Type B pancreatic cell (in vitro differentiated cells): ENCODE data around the gene SEC23A. TPM values are rescaled to one million over a fixed set of nuclear protein-coding genes. Genes with fewer than 3 reads are reported as not detected.
"Not testable (repeated sequence)": the region's sequence is repeated elsewhere in the genome, so short reads cannot be mapped to it uniquely, and the experiment has no call there.

Experiments
- DNase-seq: peaks from one replicate; pipeline ENCODE4 v3.0.0; 2021; ENCODE audit warnings: mixed read lengths; ENCODE audit not compliant: unreplicated experiment; ENCODE audit errors: extremely low spot score
- H3K27ac Mint-ChIP-seq: 2 replicates; pipeline ENCODE4 v1.8.0; 2021; ENCODE audit warnings: mild to moderate bottlenecking, mixed read lengths
- H3K27me3 Mint-ChIP-seq: 2 replicates; pipeline ENCODE4 v1.8.0; 2021; ENCODE audit warnings: mixed read lengths
- H3K36me3 Mint-ChIP-seq: 2 replicates; pipeline ENCODE4 v1.8.0; 2021; ENCODE audit warnings: mixed read lengths
- H3K4me1 Mint-ChIP-seq: one replicate; pipeline ENCODE4 v1.8.0; 2021; ENCODE audit warnings: mixed read lengths; ENCODE audit not compliant: unreplicated experiment
- H3K4me3 Mint-ChIP-seq: 2 replicates; pipeline ENCODE4 v1.8.0; 2021; ENCODE audit warnings: mild to moderate bottlenecking, mixed read lengths
- H3K9me3 Mint-ChIP-seq: 2 replicates; pipeline ENCODE4 v1.8.0; 2021; ENCODE audit warnings: mixed read lengths
- CTCF ChIP-seq: fragments of 200-600 bp; sonication (generic); conservative IDR thresholded peaks from 2 replicates; pipeline ENCODE4 v1.5.0; 2021; ENCODE audit warnings: antibody characterized with exemption, mild to moderate bottlenecking
- total RNA-seq: library from RNA; stranded (reverse); gene quantifications from 2 replicates; pipeline ENCODE4 v1.2.1, GENCODE V29; 2021; ENCODE audit warnings: low replicate concordance

The SEC23A gene
- total RNA-seq, 1 donor from 2014 or later, result 84.8 TPM

- Mint-ChIP-seq H3K27ac (no peak overlapping the region), H3K9me3 (no peaks in the 10 kb centered on the region), H3K27me3 (no peaks in the 10 kb centered on the region), H3K36me3 (peaks cover 5% of the 10 kb centered on the region), H3K4me3 (peak overlapping the region; percentile 79), H3K4me1 (no peaks in the 10 kb centered on the region)
- DNase-seq, result no peak
- no peak for TF ChIP-seq CTCF
These were observed 86.3 kb downstream of the SEC23A start for GRCh38 chr14:39016733-39017095.

- no peak for DNase-seq
- H3K9me3 Mint-ChIP-seq, result no peaks in the 10 kb centered on the region
- no peaks in the 10 kb centered on the region for H3K4me1 Mint-ChIP-seq
- no peak overlapping the region for H3K4me3 Mint-ChIP-seq
- TF ChIP-seq CTCF, result no peak
- no peak overlapping the region for H3K27ac Mint-ChIP-seq
- H3K36me3 Mint-ChIP-seq, result peaks cover 5% of the 10 kb centered on the region
- no peaks in the 10 kb centered on the region for H3K27me3 Mint-ChIP-seq
These were observed 87.0 kb downstream of the SEC23A start for GRCh38 chr14:39015964-39016577.

GRCh38 chr14:39015360-39015961 lies 87.6 kb downstream of the SEC23A start:
- TF ChIP-seq CTCF, result peak; percentile 95
- H3K4me3 Mint-ChIP-seq, result no peak overlapping the region
- H3K27me3 Mint-ChIP-seq, result no peaks in the 10 kb centered on the region
- no peaks in the 10 kb centered on the region for H3K9me3 Mint-ChIP-seq
- H3K36me3 Mint-ChIP-seq, result peaks cover 5% of the 10 kb centered on the region
- H3K27ac Mint-ChIP-seq, result no peak overlapping the region
- no peak for DNase-seq
- no peaks in the 10 kb centered on the region for H3K4me1 Mint-ChIP-seq

- Mint-ChIP-seq H3K27me3 (no peaks in the 10 kb centered on the region), H3K4me3 (no peak overlapping the region), H3K4me1 (no peaks in the 10 kb centered on the region), H3K27ac (no peak overlapping the region), H3K9me3 (no peaks in the 10 kb centered on the region), H3K36me3 (peaks cover 5% of the 10 kb centered on the region)
- no peak for TF ChIP-seq CTCF
- DNase-seq, result no peak
These were observed 88.6 kb downstream of the SEC23A start for GRCh38 chr14:39014460-39014859.

- not testable (repeated sequence) for H3K4me1 Mint-ChIP-seq, H3K9me3 Mint-ChIP-seq, H3K36me3 Mint-ChIP-seq, H3K27me3 Mint-ChIP-seq, DNase-seq, H3K27ac Mint-ChIP-seq, H3K4me3 Mint-ChIP-seq
These were observed 94.1 kb downstream of the SEC23A start for GRCh38 chr14:39008965-39009364.

- no peaks in the 10 kb centered on the region for H3K9me3 Mint-ChIP-seq
- no peaks in the 10 kb centered on the region for H3K27me3 Mint-ChIP-seq
- no peaks in the 10 kb centered on the region for H3K4me1 Mint-ChIP-seq
- no peak for DNase-seq
- H3K27ac Mint-ChIP-seq, result no peak overlapping the region
- no peak overlapping the region for H3K4me3 Mint-ChIP-seq
- TF ChIP-seq CTCF, result no peak
- no peaks in the 10 kb centered on the region for H3K36me3 Mint-ChIP-seq
These were observed 96.2 kb downstream of the SEC23A start for GRCh38 chr14:39006721-39007410.
